Activated T-helper 1 cell treated with anti-CD3 and anti-CD28 coated beads, Interleukin-12 subunit alpha, Interleukin-12 subunit beta, Interleukin-2, Interleukin-4 antibody, amounts not matched to agents 30 ng/mL and 10 ng/mL and 1 ng/mL, durations not matched to agents 14 hours and 24 hours and 36 hours (primary cell): ENCODE measurements around the gene TFDP2. TPM values are rescaled to one million over a fixed set of nuclear protein-coding genes. Genes with fewer than 3 reads are reported as not detected.
A peak's percentile ranks its signal among the peaks of the same experiment; 100 is the strongest.
"Not testable (repeated sequence)": the region's sequence is repeated elsewhere in the genome, so short reads cannot be mapped to it uniquely, and the experiment has no call there.

Experiments used
- DNase-seq: peaks from one replicate; pipeline ENCODE4 v3.0.0; 2021; ENCODE audit warnings: low spot score
- H3K27ac Mint-ChIP-seq: one replicate; pipeline ENCODE4 v1.8.0; 2021; ENCODE audit warnings: mild to moderate bottlenecking, mixed read lengths
- H3K27me3 Mint-ChIP-seq: one replicate; pipeline ENCODE4 v1.8.0; 2022; ENCODE audit warnings: mild to moderate bottlenecking, moderate library complexity, mixed read lengths; ENCODE audit not compliant: insufficient read depth
- H3K36me3 Mint-ChIP-seq: one replicate; pipeline ENCODE4 v1.8.0; 2021; ENCODE audit warnings: low read depth, mixed read lengths
- H3K4me1 Mint-ChIP-seq: one replicate; pipeline ENCODE4 v1.8.0; 2021; ENCODE audit warnings: low read depth, mixed read lengths
- H3K4me3 Mint-ChIP-seq: one replicate; pipeline ENCODE4 v1.8.0; 2021; ENCODE audit warnings: mild to moderate bottlenecking, moderate library complexity, mixed read lengths
- H3K9me3 Mint-ChIP-seq: one replicate; pipeline ENCODE4 v1.8.0; 2021; ENCODE audit warnings: mixed read lengths
- intact Hi-C: fragments of 100-400 bp; cut with micrococcal nuclease; formaldehyde crosslinking; loops from one replicate; pipeline ENCODE4 v1.15.1; 2024
- total RNA-seq: library from RNA; stranded (reverse); gene quantifications from 2 replicates; pipeline ENCODE4 v1.2.3, GENCODE V29; 2022

Gene TFDP2
- total RNA-seq, 1 donor from 2014 or later: 19.7 TPM

- DNase-seq: no peak
- Mint-ChIP-seq H3K27ac (peak overlapping the region; percentile 23), H3K36me3 (peaks cover 2% of the 10 kb centered on the region), H3K27me3 (peaks cover 4% of the 10 kb centered on the region), H3K9me3 (no peaks in the 10 kb centered on the region), H3K4me3 (peak overlapping the region; percentile 90), H3K4me1 (peaks cover 18% of the 10 kb centered on the region)
- intact Hi-C loops: no loop called here
Measured at GRCh38 chr3:142150271-142150670, 927 bp upstream of the TFDP2 start.

- intact Hi-C loops: loop anchor here (1.0 to 5.0 kb wide), 10 partner anchors 23 to 1207 kb away; partner anchors contain the start of genes ATP1B3, ATR, GK5 and RNF7
- no peaks in the 10 kb centered on the region for H3K9me3 Mint-ChIP-seq
- H3K27ac Mint-ChIP-seq: peak overlapping the region; percentile 58
- DNase-seq: no peak
- H3K36me3 Mint-ChIP-seq: peaks cover 2% of the 10 kb centered on the region
- H3K4me1 Mint-ChIP-seq: peaks cover 18% of the 10 kb centered on the region
- peaks cover 4% of the 10 kb centered on the region for H3K27me3 Mint-ChIP-seq
- H3K4me3 Mint-ChIP-seq: peak overlapping the region; percentile 90
Measured at GRCh38 chr3:142149673-142149992, 289 bp upstream of the TFDP2 start.

- no peaks in the 10 kb centered on the region for H3K9me3 Mint-ChIP-seq
- H3K27ac Mint-ChIP-seq: peak overlapping the region; percentile 76
- H3K27me3 Mint-ChIP-seq: peaks cover 4% of the 10 kb centered on the region
- peaks cover 2% of the 10 kb centered on the region for H3K36me3 Mint-ChIP-seq
- DNase-seq: no peak
- intact Hi-C loops: loop anchor here (1.0 to 5.0 kb wide), 8 partner anchors 21 to 1206 kb away; partner anchors contain the start of genes ATP1B3, ATR, RNF7 and SLC25A36
- peak overlapping the region; percentile 90 for H3K4me3 Mint-ChIP-seq
- H3K4me1 Mint-ChIP-seq: peaks cover 18% of the 10 kb centered on the region
Measured at GRCh38 chr3:142148044-142148791, 1.1 kb downstream of the TFDP2 start.

GRCh38 chr3:142144587-142144986 is 4.8 kb downstream of the TFDP2 start:
- intact Hi-C loops, H3K27me3 Mint-ChIP-seq, H3K27ac Mint-ChIP-seq, DNase-seq, H3K36me3 Mint-ChIP-seq, H3K4me3 Mint-ChIP-seq, H3K9me3 Mint-ChIP-seq: not testable (repeated sequence)
- H3K4me1 Mint-ChIP-seq: peaks cover 18% of the 10 kb centered on the region

DNA sequence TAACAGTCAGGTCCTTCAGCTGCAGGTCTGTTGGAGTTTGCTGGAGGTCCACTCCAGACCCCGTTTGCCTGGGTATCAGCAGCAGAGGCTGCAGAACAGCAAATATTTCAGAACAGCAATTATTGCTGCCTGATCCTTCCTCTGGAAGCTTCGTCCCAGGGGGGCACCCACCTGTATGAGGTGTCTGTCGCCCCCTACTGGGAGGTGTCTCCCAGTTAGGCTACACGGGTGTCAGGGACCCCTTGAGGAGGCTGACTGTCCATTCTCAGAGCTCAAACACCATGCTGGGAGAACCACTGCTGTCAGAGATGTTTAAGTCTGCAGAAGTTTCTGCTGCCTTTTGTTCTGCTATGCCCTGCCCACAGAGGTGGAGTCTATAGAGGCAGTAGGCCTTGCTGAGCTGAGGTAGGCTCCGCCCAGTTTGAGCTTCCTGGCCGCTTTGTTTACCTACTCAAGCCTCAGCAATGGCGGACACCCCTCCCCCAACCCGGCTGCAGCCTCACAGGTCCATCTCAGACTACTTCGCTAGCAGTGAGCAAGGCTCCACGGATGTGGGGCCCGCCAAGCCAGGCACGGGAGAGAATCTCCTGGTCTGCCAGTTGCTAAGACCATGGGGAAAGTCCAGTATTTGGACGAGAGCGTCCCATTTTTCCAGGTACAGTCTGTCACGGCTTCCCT is 8.6 kb downstream of the TFDP2 start:
- H3K27ac Mint-ChIP-seq, H3K9me3 Mint-ChIP-seq, H3K36me3 Mint-ChIP-seq, H3K27me3 Mint-ChIP-seq, H3K4me1 Mint-ChIP-seq, intact Hi-C loops, H3K4me3 Mint-ChIP-seq, DNase-seq: not testable (repeated sequence)

DNA sequence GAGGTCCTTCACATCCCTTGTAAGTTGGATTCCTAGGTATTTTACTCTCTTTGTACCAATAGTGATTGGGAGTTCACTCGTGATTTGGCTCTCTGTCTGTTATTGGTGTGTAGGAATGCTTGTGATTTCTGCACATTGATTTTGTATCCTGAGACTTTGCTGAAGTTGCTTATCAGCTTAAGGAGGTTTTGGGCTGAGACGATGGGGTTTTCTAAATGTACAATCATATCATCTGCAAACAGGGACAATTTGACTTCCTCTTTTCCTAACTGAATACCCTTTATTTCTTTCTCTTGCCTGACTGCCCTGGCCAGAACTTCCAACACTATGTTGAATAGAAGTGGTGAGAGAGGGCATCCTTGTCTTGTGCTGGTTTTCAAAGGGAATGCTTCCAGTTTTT is 12.3 kb downstream of the TFDP2 start:
- H3K4me3 Mint-ChIP-seq, H3K27ac Mint-ChIP-seq, intact Hi-C loops, H3K9me3 Mint-ChIP-seq, H3K4me1 Mint-ChIP-seq, DNase-seq, H3K27me3 Mint-ChIP-seq, H3K36me3 Mint-ChIP-seq: not testable (repeated sequence)

- Mint-ChIP-seq H3K36me3 (peaks cover 1% of the 10 kb centered on the region), H3K27ac (no peak overlapping the region), H3K4me1 (no peaks in the 10 kb centered on the region), H3K27me3 (no peaks in the 10 kb centered on the region), H3K9me3 (no peaks in the 10 kb centered on the region), H3K4me3 (no peak overlapping the region)
- intact Hi-C loops: no loop called here
- no peak for DNase-seq
Measured at GRCh38 chr3:142134799-142135325, 14.5 kb downstream of the TFDP2 start.

DNA sequence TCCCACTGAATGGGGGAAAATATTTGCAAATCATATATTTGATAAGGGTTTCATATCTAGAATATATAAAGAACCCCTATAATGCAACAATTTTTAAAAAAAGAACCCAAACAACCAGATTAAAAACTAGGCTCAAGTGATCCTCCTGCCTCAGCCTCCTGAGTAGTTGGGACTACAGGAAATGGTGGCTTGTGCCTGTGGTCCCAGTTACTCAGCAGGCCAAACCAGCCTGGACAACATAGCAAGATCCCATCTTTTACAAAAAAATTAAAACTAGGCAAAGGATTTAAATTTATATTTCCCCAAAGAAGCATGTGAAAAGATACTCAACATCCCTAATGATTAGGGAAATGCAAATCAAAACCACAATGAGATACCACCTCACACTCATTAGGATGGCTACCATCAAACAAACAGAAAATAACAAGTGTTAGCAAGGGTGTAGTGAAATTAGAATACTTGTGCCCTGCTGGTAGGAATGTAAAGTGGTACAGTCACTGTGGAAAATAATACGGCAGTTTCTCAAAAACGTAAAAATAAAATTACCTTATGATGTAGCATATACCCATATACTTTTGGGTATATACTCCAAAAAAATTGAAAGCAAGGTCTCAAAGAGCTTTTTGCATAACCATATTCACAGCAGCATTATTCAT is 19.7 kb downstream of the TFDP2 start:
- Mint-ChIP-seq H3K27ac (no peak overlapping the region), H3K4me1 (no peaks in the 10 kb centered on the region), H3K4me3 (no peak overlapping the region), H3K27me3 (no peaks in the 10 kb centered on the region), H3K36me3 (no peaks in the 10 kb centered on the region), H3K9me3 (no peaks in the 10 kb centered on the region)
- intact Hi-C loops: no loop called here
- no peak for DNase-seq

DNA sequence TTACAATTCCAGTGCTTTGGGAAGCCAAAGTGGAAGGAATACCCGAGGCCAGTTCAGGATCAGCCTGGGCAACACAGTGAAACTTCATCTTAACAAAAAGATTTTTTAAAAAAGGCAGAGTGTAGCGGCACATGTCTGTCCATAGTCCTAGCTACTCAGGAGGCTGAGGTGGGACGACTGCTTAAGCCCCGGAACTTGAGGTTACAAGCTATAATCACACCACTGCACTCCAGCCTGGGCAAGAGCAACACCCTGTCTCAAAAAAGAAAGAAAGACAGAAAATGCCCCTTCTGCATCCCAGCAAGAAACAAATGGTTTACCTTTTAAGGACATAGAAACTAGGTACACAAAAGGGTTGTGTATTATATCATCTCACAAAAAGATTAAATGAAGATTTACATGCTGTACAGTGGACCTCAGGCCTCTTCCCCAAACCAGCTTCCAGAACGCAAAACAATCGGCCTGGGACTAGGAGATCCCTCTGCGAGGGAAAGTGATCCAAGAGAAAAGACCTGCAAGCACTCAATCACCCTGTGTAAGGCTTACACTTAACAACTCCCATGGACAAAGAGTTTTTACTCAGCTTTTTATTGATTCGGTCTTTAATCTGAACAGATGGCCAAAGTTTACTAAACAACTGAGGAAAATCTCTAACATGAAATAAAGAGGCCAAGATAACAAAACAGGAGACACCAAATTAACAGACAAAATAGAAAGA is 21.2 kb downstream of the TFDP2 start:
- no peaks in the 10 kb centered on the region for H3K36me3 Mint-ChIP-seq
- no peaks in the 10 kb centered on the region for H3K27me3 Mint-ChIP-seq
- no peaks in the 10 kb centered on the region for H3K9me3 Mint-ChIP-seq
- intact Hi-C loops: loop anchor here (2.0 kb wide), 2 partner anchors 21 to 165 kb away; partner anchors contain the start of gene TFDP2
- H3K27ac Mint-ChIP-seq: no peak overlapping the region
- DNase-seq: no peak
- no peak overlapping the region for H3K4me3 Mint-ChIP-seq
- no peaks in the 10 kb centered on the region for H3K4me1 Mint-ChIP-seq

DNA sequence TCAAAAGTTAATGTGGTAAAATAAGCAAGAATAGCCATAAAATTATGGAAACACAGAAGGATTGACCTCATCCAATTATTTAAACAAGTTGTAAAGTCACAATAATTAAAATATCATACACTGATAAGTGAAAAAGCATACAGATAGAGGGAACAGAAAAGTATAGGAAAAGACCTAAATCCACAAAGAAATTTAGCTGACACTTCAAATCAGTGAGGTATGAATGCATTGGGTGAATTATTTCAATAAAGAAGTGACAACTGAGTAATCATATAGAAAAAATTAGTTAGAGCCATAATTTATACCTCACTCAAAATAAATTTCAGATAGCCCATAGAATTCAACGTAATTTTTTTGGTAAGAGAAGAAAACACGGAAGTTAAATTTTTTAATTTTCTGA is 25.1 kb downstream of the TFDP2 start:
- DNase-seq: no peak
- intact Hi-C loops: no loop called here
- Mint-ChIP-seq H3K4me3 (no peak overlapping the region), H3K4me1 (no peaks in the 10 kb centered on the region), H3K27ac (no peak overlapping the region), H3K9me3 (no peaks in the 10 kb centered on the region), H3K27me3 (no peaks in the 10 kb centered on the region), H3K36me3 (no peaks in the 10 kb centered on the region)

- intact Hi-C loops: no loop called here
- no peaks in the 10 kb centered on the region for H3K27me3 Mint-ChIP-seq
Measured at GRCh38 chr3:142120707-142121106, 28.6 kb downstream of the TFDP2 start.

GRCh38 chr3:142118911-142119310 is 30.4 kb downstream of the TFDP2 start:
- Mint-ChIP-seq H3K4me3 (no peak overlapping the region), H3K27ac (no peak overlapping the region), H3K36me3 (no peaks in the 10 kb centered on the region), H3K9me3 (no peaks in the 10 kb centered on the region), H3K4me1 (no peaks in the 10 kb centered on the region), H3K27me3 (no peaks in the 10 kb centered on the region)
- intact Hi-C loops: no loop called here
- DNase-seq: no peak

More at GRCh38 chr3:142120707-142121106, 28.6 kb downstream of the TFDP2 start:
- H3K4me3 Mint-ChIP-seq: no peak overlapping the region
- no peaks in the 10 kb centered on the region for H3K36me3 Mint-ChIP-seq
- H3K27ac Mint-ChIP-seq: no peak overlapping the region
- DNase-seq: no peak
- no peaks in the 10 kb centered on the region for H3K9me3 Mint-ChIP-seq
- no peaks in the 10 kb centered on the region for H3K4me1 Mint-ChIP-seq
